ENCODE results near the gene CREB5.

- no peak for TF ChIP-seq GATA2 (IDR thresholded peaks at IDR 0.05; ENCODE audit: low read depth, low read length)
- TF ChIP-seq GATA3 (IDR thresholded peaks at IDR 0.05; ENCODE audit: low read depth, low read length) = no peak
Observed at GRCh38 chr7:28579571-28579970, 167.3 kb downstream of the CREB5 start.

Data from SH-SY5Y (cell line).